ENCODE measurements around the gene SLC9A8. TPM values are rescaled to one million over a fixed set of nuclear protein-coding genes. Genes with fewer than 3 reads are reported as not detected.
"Not testable (repeated sequence)": the region's sequence is repeated elsewhere in the genome, so short reads cannot be mapped to it uniquely, and the experiment has no call there.

SLC9A8 gene
- total and polyA plus RNA-seq, 8 donors, result 7.5 to 16.7 (median 8.8) TPM

GRCh38 chr20:49854190-49854875 lies 41.7 kb downstream of the SLC9A8 start:
- no peaks in the 10 kb centered on the region for H3K9me3 ChIP-seq
- no peak overlapping the region for H3K4me3 ChIP-seq
- peaks cover 0 to 96% of the 10 kb centered on the region in 2 donors for H3K36me3 ChIP-seq
- no peak for DNase-seq
- no peak for ATAC-seq
- no peaks in the 10 kb centered on the region for H3K27me3 ChIP-seq
- no peak overlapping the region for H3K27ac ChIP-seq
- TF ChIP-seq, protein P1, sequence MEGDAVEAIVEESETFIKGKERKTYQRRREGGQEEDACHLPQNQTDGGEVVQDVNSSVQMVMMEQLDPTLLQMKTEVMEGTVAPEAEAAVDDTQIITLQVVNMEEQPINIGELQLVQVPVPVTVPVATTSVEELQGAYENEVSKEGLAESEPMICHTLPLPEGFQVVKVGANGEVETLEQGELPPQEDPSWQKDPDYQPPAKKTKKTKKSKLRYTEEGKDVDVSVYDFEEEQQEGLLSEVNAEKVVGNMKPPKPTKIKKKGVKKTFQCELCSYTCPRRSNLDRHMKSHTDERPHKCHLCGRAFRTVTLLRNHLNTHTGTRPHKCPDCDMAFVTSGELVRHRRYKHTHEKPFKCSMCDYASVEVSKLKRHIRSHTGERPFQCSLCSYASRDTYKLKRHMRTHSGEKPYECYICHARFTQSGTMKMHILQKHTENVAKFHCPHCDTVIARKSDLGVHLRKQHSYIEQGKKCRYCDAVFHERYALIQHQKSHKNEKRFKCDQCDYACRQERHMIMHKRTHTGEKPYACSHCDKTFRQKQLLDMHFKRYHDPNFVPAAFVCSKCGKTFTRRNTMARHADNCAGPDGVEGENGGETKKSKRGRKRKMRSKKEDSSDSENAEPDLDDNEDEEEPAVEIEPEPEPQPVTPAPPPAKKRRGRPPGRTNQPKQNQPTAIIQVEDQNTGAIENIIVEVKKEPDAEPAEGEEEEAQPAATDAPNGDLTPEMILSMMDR (IDR thresholded peaks at IDR 0.05), result no peak
- intact Hi-C loops (cut with DNase I), result no loop called here
- peaks cover 0 to 21% of the 10 kb centered on the region in 2 donors for H3K4me1 ChIP-seq

DNA sequence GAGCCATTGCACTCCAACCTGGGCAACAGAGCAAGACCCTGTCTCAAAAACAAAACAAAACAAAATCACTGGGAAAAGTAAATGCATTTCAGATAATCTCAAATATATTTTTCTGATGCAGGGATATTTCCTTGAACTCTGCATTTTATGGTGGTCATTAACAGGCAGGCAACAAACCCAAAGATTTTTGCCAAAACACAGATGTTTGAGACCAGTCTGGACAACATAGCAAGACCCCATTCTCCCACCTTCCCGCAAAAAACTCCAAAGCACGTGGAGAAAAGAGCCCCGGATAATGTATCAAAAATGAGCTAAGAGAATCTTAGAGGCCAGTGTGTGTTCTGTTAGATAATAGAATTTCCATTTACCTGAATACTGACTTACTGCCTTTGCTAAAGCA lies 44.3 kb downstream of the SLC9A8 start:
- peaks cover 0 to under 1% of the 10 kb centered on the region in 2 donors for H3K4me1 ChIP-seq
- no peak overlapping the region for H3K27ac ChIP-seq
- no peak for DNase-seq
- TF ChIP-seq, protein P1 (IDR thresholded peaks at IDR 0.05), result no peak
- ATAC-seq, result no peak
- H3K27me3 ChIP-seq, result no peaks in the 10 kb centered on the region
- intact Hi-C loops (cut with DNase I), result no loop called here
- peaks cover 0 to 94% of the 10 kb centered on the region in 2 donors for H3K36me3 ChIP-seq
- H3K4me3 ChIP-seq, result no peak overlapping the region
- H3K9me3 ChIP-seq, result no peaks in the 10 kb centered on the region

GRCh38 chr20:49858076-49858585 lies 45.5 kb downstream of the SLC9A8 start:
- H3K4me3 ChIP-seq, result no peak overlapping the region
- H3K27me3 ChIP-seq, result no peaks in the 10 kb centered on the region
- DNase-seq (no peak), ATAC-seq (no peak)
- no peaks in the 10 kb centered on the region for H3K4me1 ChIP-seq
- H3K36me3 ChIP-seq, result peaks cover 0 to 94% of the 10 kb centered on the region in 2 donors
- intact Hi-C loops (cut with DNase I), result no loop called here
- no peaks in the 10 kb centered on the region for H3K9me3 ChIP-seq
- TF ChIP-seq, protein P1 (IDR thresholded peaks at IDR 0.05), result no peak
- no peak overlapping the region for H3K27ac ChIP-seq

- no peak overlapping the region for H3K27ac ChIP-seq
- H3K9me3 ChIP-seq, result no peaks in the 10 kb centered on the region
- no peaks in the 10 kb centered on the region for H3K27me3 ChIP-seq
- DNase-seq (no peak), ATAC-seq (no peak)
- peaks cover 0 to 94% of the 10 kb centered on the region in 2 donors for H3K36me3 ChIP-seq
- intact Hi-C loops (cut with DNase I), result no loop called here
- H3K4me3 ChIP-seq, result no peak overlapping the region
- TF ChIP-seq, protein P1 (IDR thresholded peaks at IDR 0.05), result no peak
- H3K4me1 ChIP-seq, result no peaks in the 10 kb centered on the region
Observed at GRCh38 chr20:49859011-49859410, 46.4 kb downstream of the SLC9A8 start.

- Histone ChIP-seq H3K4me3 (no peak overlapping the region), H3K4me1 (no peaks in the 10 kb centered on the region), H3K9me3 (no peaks in the 10 kb centered on the region), H3K36me3 (peaks cover 0 to 94% of the 10 kb centered on the region in 2 donors), H3K27me3 (no peaks in the 10 kb centered on the region), H3K27ac (no peak overlapping the region)
- intact Hi-C loops (cut with DNase I), result no loop called here
- TF ChIP-seq, protein P1 (IDR thresholded peaks at IDR 0.05), result no peak
- DNase-seq (no peak), ATAC-seq (no peak)
Observed at GRCh38 chr20:49859807-49860206, 47.2 kb downstream of the SLC9A8 start.

GRCh38 chr20:49861232-49861631 lies 48.6 kb downstream of the SLC9A8 start:
- H3K27ac ChIP-seq; H3K27me3 ChIP-seq; H3K4me1 ChIP-seq; H3K9me3 ChIP-seq; H3K4me3 ChIP-seq; ATAC-seq; DNase-seq; intact Hi-C loops (cut with DNase I): not testable (repeated sequence)
- H3K36me3 ChIP-seq, result peaks cover 0 to 94% of the 10 kb centered on the region in 2 donors
